IPS DF 6.9 (cell line): ENCODE data around the gene TESPA1.
"Not testable (repeated sequence)": the region's sequence is repeated elsewhere in the genome, so short reads cannot be mapped to it uniquely, and the experiment has no call there.

Source experiments
- DNase-seq: peaks from one replicate; pipeline ENCODE4 v3.0.0-alpha.2; 2013; ENCODE audit warnings: low read depth, low spot score
- H3K27ac ChIP-seq: one replicate; pipeline ENCODE4 v1.5.1; 2013; ENCODE audit warnings: low read length, control low read depth
- H3K27me3 ChIP-seq: 2 replicates; pipeline ENCODE4 v1.6.1; 2013; ENCODE audit warnings: mild to moderate bottlenecking, low read length; ENCODE audit not compliant: control insufficient read depth, insufficient read depth
- H3K36me3 ChIP-seq: 2 replicates; pipeline ENCODE4 v1.6.1; 2013; ENCODE audit warnings: low read length; ENCODE audit not compliant: control insufficient read depth, insufficient read depth
- H3K4me1 ChIP-seq: 2 replicates; pipeline ENCODE4 v1.6.1; 2013; ENCODE audit warnings: low read length; ENCODE audit not compliant: control insufficient read depth, insufficient read depth
- H3K4me3 ChIP-seq: 2 replicates; pipeline ENCODE4 v1.5.1; 2013; ENCODE audit warnings: mild to moderate bottlenecking, low read length
- H3K9me3 ChIP-seq: 2 replicates; pipeline ENCODE4 v1.6.1; 2013; ENCODE audit warnings: low read length, inconsistent platforms; ENCODE audit not compliant: control insufficient read depth, insufficient read depth
- WGBS: extraction: QIAGEN DNeasy Blood & Tissue Kit; methylation state at CpG from one replicate; pipeline ENCODE4 v1.1.7; 2013; ENCODE audit warnings: mixed read lengths, missing lambda C conversion rate; ENCODE audit not compliant: insufficient read length, insufficient coverage; 5-methylcytosine and 5-hydroxymethylcytosine counted together

TESPA1 gene

GRCh38 chr12:54948171-54948570, 36.4 kb downstream of the TESPA1 start:
- H3K4me1 ChIP-seq: no peaks in the 10 kb centered on the region
- no peak overlapping the region for H3K27ac ChIP-seq
- H3K36me3 ChIP-seq: no peaks in the 10 kb centered on the region
- H3K9me3 ChIP-seq: no peaks in the 10 kb centered on the region
- H3K27me3 ChIP-seq: no peaks in the 10 kb centered on the region
- no peak overlapping the region for H3K4me3 ChIP-seq
- DNase-seq: no peak
- no CpG with 5 or more reads among the region's 1 CpG for WGBS

GRCh38 chr12:54945082-54945481, 39.5 kb downstream of the TESPA1 start:
- no CpG with 5 or more reads among the region's 2 CpGs for WGBS
- DNase-seq: no peak
- no peaks in the 10 kb centered on the region for H3K27me3 ChIP-seq
- H3K9me3 ChIP-seq: no peaks in the 10 kb centered on the region
- H3K36me3 ChIP-seq: no peaks in the 10 kb centered on the region
- H3K4me1 ChIP-seq: 0 out of 2 replicates have a peak, but pooled peaks cover 3% of the 10 kb centered on the region
- H3K4me3 ChIP-seq: no peak overlapping the region
- no peak overlapping the region for H3K27ac ChIP-seq

GRCh38 chr12:54943292-54943691, 41.3 kb downstream of the TESPA1 start:
- not testable (repeated sequence) for H3K4me3 ChIP-seq

GRCh38 chr12:54941659-54942058, 42.9 kb downstream of the TESPA1 start:
- WGBS: no CpG with 5 or more reads among the region's 3 CpGs
- H3K36me3 ChIP-seq: no peaks in the 10 kb centered on the region
- no peak overlapping the region for H3K4me3 ChIP-seq
- H3K27ac ChIP-seq: no peak overlapping the region
- no peak for DNase-seq
- no peaks in the 10 kb centered on the region for H3K27me3 ChIP-seq
- no peaks in the 10 kb centered on the region for H3K9me3 ChIP-seq
- 0 out of 2 replicates have a peak, but pooled peaks cover 3% of the 10 kb centered on the region for H3K4me1 ChIP-seq

More at GRCh38 chr12:54943292-54943691, 41.3 kb downstream of the TESPA1 start:
- not testable (repeated sequence) for H3K9me3 ChIP-seq, H3K27me3 ChIP-seq, H3K4me1 ChIP-seq, DNase-seq, H3K27ac ChIP-seq, H3K36me3 ChIP-seq
- WGBS: no CpG with 5 or more reads among the region's 4 CpGs

- Histone ChIP-seq H3K27me3 (no peaks in the 10 kb centered on the region), H3K4me1 (0 out of 2 replicates have a peak, but pooled peaks cover 3% of the 10 kb centered on the region), H3K9me3 (no peaks in the 10 kb centered on the region), H3K36me3 (no peaks in the 10 kb centered on the region), H3K4me3 (no peak overlapping the region), H3K27ac (no peak overlapping the region)
- WGBS: no CpG with 5 or more reads among the region's 6 CpGs
- DNase-seq: no peak
Measured at GRCh38 chr12:54940727-54941315, 43.7 kb downstream of the TESPA1 start.

- no peak for DNase-seq
- Histone ChIP-seq H3K4me3 (no peak overlapping the region), H3K9me3 (no peaks in the 10 kb centered on the region), H3K27ac (no peak overlapping the region), H3K27me3 (no peaks in the 10 kb centered on the region), H3K4me1 (0 out of 2 replicates have a peak, but pooled peaks cover 3% of the 10 kb centered on the region), H3K36me3 (no peaks in the 10 kb centered on the region)
- no CpG with 5 or more reads among the region's 2 CpGs for WGBS
Measured at GRCh38 chr12:54937929-54938328, 46.6 kb downstream of the TESPA1 start.

- H3K27me3 ChIP-seq: no peaks in the 10 kb centered on the region
- H3K4me1 ChIP-seq: 0 out of 2 replicates have a peak, but pooled peaks cover 3% of the 10 kb centered on the region
- DNase-seq: no peak
- H3K9me3 ChIP-seq: no peaks in the 10 kb centered on the region
- no peak overlapping the region for H3K4me3 ChIP-seq
- H3K36me3 ChIP-seq: no peaks in the 10 kb centered on the region
- no peak overlapping the region for H3K27ac ChIP-seq
Measured at GRCh38 chr12:54937376-54937775, 47.2 kb downstream of the TESPA1 start.

- no peaks in the 10 kb centered on the region for H3K9me3 ChIP-seq
- H3K27me3 ChIP-seq: no peaks in the 10 kb centered on the region
- no peak overlapping the region for H3K4me3 ChIP-seq
- no peak for DNase-seq
- no peaks in the 10 kb centered on the region for H3K36me3 ChIP-seq
- H3K27ac ChIP-seq: no peak overlapping the region
- no CpG with 5 or more reads among the region's 3 CpGs for WGBS
- 0 out of 2 replicates have a peak, but pooled peaks cover 1% of the 10 kb centered on the region for H3K4me1 ChIP-seq
Measured at GRCh38 chr12:54936736-54937135, 47.8 kb downstream of the TESPA1 start.

- Histone ChIP-seq H3K4me3 (no peak overlapping the region), H3K36me3 (no peaks in the 10 kb centered on the region), H3K9me3 (no peaks in the 10 kb centered on the region), H3K27ac (no peak overlapping the region), H3K27me3 (no peaks in the 10 kb centered on the region), H3K4me1 (no peaks in the 10 kb centered on the region)
- no CpG with 5 or more reads among the region's 5 CpGs for WGBS
- no peak for DNase-seq
Measured at GRCh38 chr12:54935235-54935951, 49.2 kb downstream of the TESPA1 start.

- no CpG with 5 or more reads among the region's 1 CpG for WGBS
- H3K9me3 ChIP-seq: no peaks in the 10 kb centered on the region
Measured at GRCh38 chr12:54934419-54934818, 50.1 kb downstream of the TESPA1 start.

GRCh38 chr12:54933376-54933775, 51.2 kb downstream of the TESPA1 start:
- Histone ChIP-seq H3K9me3 (no peaks in the 10 kb centered on the region), H3K36me3 (no peaks in the 10 kb centered on the region), H3K4me1 (no peaks in the 10 kb centered on the region), H3K27ac (no peak overlapping the region), H3K4me3 (no peak overlapping the region), H3K27me3 (no peaks in the 10 kb centered on the region)
- no CpG with 5 or more reads among the region's 1 CpG for WGBS
- DNase-seq: no peak

More at GRCh38 chr12:54934419-54934818, 50.1 kb downstream of the TESPA1 start:
- DNase-seq: no peak
- no peaks in the 10 kb centered on the region for H3K36me3 ChIP-seq
- H3K27ac ChIP-seq: no peak overlapping the region
- H3K27me3 ChIP-seq: no peaks in the 10 kb centered on the region
- no peak overlapping the region for H3K4me3 ChIP-seq
- no peaks in the 10 kb centered on the region for H3K4me1 ChIP-seq
